OCI-LY1 (cell line): Measurements from ENCODE around the gene CUX1.
"Not testable (repeated sequence)": the region's sequence is repeated elsewhere in the genome, so short reads cannot be mapped to it uniquely, and the experiment has no call there.

Experiments used
- H2AFZ ChIP-seq: fragments of 200-600 bp; sonication (generic), shearing (Covaris generic); 2 replicates; pipeline ENCODE4 v1.6.0; 2014; ENCODE audit warnings: antibody characterized with exemption, mild to moderate bottlenecking, low read length
- H3F3A ChIP-seq: fragments of 200-600 bp; sonication (generic), shearing (Covaris generic); 2 replicates; pipeline ENCODE4 v1.6.0; 2014; ENCODE audit warnings: mild to moderate bottlenecking, antibody characterized with exemption, low read length, moderate library complexity; ENCODE audit not compliant: insufficient read depth
- H3K27ac ChIP-seq: fragments of 200-600 bp; sonication (generic); 2 replicates; pipeline ENCODE4 v1.5.1; 2014; ENCODE audit warnings: low read length, mixed run types, mild to moderate bottlenecking, low read depth; ENCODE audit not compliant: poor library complexity, severe bottlenecking
- H3K27me3 ChIP-seq: fragments of 200-600 bp; sonication (generic); 2 replicates; pipeline ENCODE4 v1.6.0; 2014; ENCODE audit warnings: antibody characterized with exemption, mild to moderate bottlenecking, low read length, moderate library complexity; ENCODE audit not compliant: insufficient read depth
- H3K36me3 ChIP-seq: fragments of 200-600 bp; sonication (generic); 2 replicates; pipeline ENCODE4 v1.6.1; 2014; ENCODE audit warnings: mild to moderate bottlenecking, antibody characterized with exemption, low read length, moderate library complexity, mixed read lengths; ENCODE audit not compliant: insufficient read depth
- H3K4me1 ChIP-seq: fragments of 200-600 bp; sonication (generic); 2 replicates; pipeline ENCODE4 v1.5.1; 2014; ENCODE audit warnings: mild to moderate bottlenecking, low read length, moderate library complexity; ENCODE audit not compliant: insufficient read depth, severe bottlenecking
- H3K4me2 ChIP-seq: fragments of 200-600 bp; sonication (generic), shearing (Covaris generic); 2 replicates; pipeline ENCODE4 v1.6.1; 2014; ENCODE audit warnings: low read length
- H3K4me3 ChIP-seq: fragments of 200-600 bp; sonication (generic); 2 replicates; pipeline ENCODE4 v1.5.1; 2014; ENCODE audit warnings: low read length, low read depth, mild to moderate bottlenecking, mixed read lengths; ENCODE audit not compliant: poor library complexity, severe bottlenecking
- H3K79me2 ChIP-seq: fragments of 200-600 bp; shearing (Covaris generic); 2 replicates; pipeline ENCODE4 v1.6.1; 2016; ENCODE audit warnings: mixed run types, low read length, mixed read lengths; ENCODE audit not compliant: insufficient read depth
- H3K9ac ChIP-seq: fragments of 200-600 bp; sonication (generic), shearing (Covaris generic); 2 replicates; pipeline ENCODE4 v1.6.1; 2014; ENCODE audit warnings: mild to moderate bottlenecking, low read length, mixed read lengths
- H3K9me2 ChIP-seq: fragments of 200-600 bp; sonication (generic), shearing (Covaris generic); 2 replicates; pipeline ENCODE4 v1.6.1; 2014; ENCODE audit warnings: low read depth, mild to moderate bottlenecking, low read length, mixed read lengths
- H3K9me3 ChIP-seq: fragments of 200-600 bp; shearing (Covaris generic); 2 replicates; pipeline ENCODE4 v1.6.1; 2014; ENCODE audit warnings: low read length, mixed read lengths
- H4K20me1 ChIP-seq: fragments of 200-600 bp; sonication (generic), shearing (Covaris generic); 2 replicates; pipeline ENCODE4 v1.6.0; 2016; ENCODE audit warnings: mild to moderate bottlenecking, low read length; ENCODE audit not compliant: insufficient read depth
- EZH2 ChIP-seq: fragments of 200-600 bp; sonication (generic), shearing (Covaris generic); IDR thresholded peaks from 2 replicates; pipeline ENCODE4 v1.8.0; 2017; ENCODE audit warnings: borderline replicate concordance, mixed run types, mild to moderate bottlenecking, antibody characterized with exemption, low read length, moderate library complexity, mixed read lengths
- TF ChIP-seq, protein P1 (sequence below): fragments of 200-600 bp; sonication (generic), shearing (Covaris generic); IDR thresholded peaks from 2 replicates; pipeline ENCODE4 v1.5.1; 2017; ENCODE audit warnings: mild to moderate bottlenecking, antibody characterized with exemption, low read length, moderate library complexity, mixed read lengths

Gene CUX1

DNA sequence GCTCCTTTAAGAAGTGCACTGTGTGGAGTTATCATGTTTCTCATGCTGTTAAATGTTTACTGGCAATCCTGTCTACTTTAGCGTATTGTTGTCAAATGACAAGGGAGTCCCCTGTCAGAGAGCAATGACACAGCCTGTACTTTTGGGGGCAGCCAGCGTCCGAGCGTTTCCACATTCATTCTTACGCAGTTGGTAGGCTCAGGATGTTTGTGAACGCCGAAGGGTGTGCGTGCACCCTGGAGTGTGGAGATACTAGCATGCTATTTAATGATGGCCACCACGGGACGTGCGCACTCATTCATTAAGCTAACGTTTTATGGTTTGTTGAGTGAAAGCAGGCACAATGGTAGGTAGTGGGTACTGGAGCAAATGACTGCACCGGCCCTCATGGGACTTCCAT, 48.0 kb downstream of the CUX1 start:
- Histone ChIP-seq H3K4me3 (peak overlapping the region; percentile 27), H3K4me2 (peak overlapping the region; percentile 50), H3K27ac (peak overlapping the region; percentile 96), H3K9ac (peak overlapping the region; percentile 54), H3K9me2 (no peaks in the 10 kb centered on the region), H3K9me3 (no peaks in the 10 kb centered on the region), H3K4me1 (peaks cover 100% of the 10 kb centered on the region), H3K27me3 (no peaks in the 10 kb centered on the region), H2AFZ (no peak overlapping the region), H3K36me3 (peaks cover 18% of the 10 kb centered on the region; the same call in 1 of the 2 replicates), H3K79me2 (peaks cover 37% of the 10 kb centered on the region), H4K20me1 (no peaks in the 10 kb centered on the region), H3F3A (peaks cover 28% of the 10 kb centered on the region)
- TF ChIP-seq EZH2, result no peak
- TF ChIP-seq, protein P1, sequence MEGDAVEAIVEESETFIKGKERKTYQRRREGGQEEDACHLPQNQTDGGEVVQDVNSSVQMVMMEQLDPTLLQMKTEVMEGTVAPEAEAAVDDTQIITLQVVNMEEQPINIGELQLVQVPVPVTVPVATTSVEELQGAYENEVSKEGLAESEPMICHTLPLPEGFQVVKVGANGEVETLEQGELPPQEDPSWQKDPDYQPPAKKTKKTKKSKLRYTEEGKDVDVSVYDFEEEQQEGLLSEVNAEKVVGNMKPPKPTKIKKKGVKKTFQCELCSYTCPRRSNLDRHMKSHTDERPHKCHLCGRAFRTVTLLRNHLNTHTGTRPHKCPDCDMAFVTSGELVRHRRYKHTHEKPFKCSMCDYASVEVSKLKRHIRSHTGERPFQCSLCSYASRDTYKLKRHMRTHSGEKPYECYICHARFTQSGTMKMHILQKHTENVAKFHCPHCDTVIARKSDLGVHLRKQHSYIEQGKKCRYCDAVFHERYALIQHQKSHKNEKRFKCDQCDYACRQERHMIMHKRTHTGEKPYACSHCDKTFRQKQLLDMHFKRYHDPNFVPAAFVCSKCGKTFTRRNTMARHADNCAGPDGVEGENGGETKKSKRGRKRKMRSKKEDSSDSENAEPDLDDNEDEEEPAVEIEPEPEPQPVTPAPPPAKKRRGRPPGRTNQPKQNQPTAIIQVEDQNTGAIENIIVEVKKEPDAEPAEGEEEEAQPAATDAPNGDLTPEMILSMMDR, result peak; percentile 31; the same call in 1 of the 2 replicates

DNA sequence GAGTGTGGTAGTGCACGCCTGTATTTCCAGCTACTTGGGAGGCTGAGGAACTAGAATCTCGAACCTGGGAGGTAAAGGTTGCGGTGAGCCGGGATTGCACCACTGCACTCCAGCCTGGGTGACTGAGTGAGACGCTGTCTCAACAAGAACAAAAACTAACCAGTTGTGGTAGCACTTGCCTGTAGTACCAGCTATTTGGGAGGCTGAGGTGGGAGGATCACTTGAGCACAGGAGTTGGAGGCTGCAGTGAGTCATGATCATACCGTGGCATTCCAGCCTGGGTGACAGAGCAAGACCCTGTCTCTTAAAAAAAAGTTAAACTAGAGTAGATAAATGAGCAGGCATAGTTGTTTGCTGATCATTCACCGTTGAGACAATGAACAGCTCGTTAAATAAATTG, 48.9 kb downstream of the CUX1 start:
- H3K36me3 ChIP-seq, result peaks cover 18% of the 10 kb centered on the region; the same call in 1 of the 2 replicates
- H3K9me2 ChIP-seq, result no peaks in the 10 kb centered on the region
- no peak overlapping the region for H2AFZ ChIP-seq
- H3K79me2 ChIP-seq, result peaks cover 45% of the 10 kb centered on the region
- peaks cover 30% of the 10 kb centered on the region for H3F3A ChIP-seq
- no peaks in the 10 kb centered on the region for H3K27me3 ChIP-seq
- no peaks in the 10 kb centered on the region for H3K9me3 ChIP-seq
- H3K4me2 ChIP-seq, result peak overlapping the region; percentile 64
- no peak for TF ChIP-seq EZH2
- TF ChIP-seq, protein P1, result no peak
- peak overlapping the region; percentile 54; the same call in 1 of the 2 replicates for H3K9ac ChIP-seq
- H3K4me3 ChIP-seq, result no peak overlapping the region
- H3K4me1 ChIP-seq, result peaks cover 100% of the 10 kb centered on the region
- H4K20me1 ChIP-seq, result no peaks in the 10 kb centered on the region
- peak overlapping the region; percentile 96 for H3K27ac ChIP-seq

DNA sequence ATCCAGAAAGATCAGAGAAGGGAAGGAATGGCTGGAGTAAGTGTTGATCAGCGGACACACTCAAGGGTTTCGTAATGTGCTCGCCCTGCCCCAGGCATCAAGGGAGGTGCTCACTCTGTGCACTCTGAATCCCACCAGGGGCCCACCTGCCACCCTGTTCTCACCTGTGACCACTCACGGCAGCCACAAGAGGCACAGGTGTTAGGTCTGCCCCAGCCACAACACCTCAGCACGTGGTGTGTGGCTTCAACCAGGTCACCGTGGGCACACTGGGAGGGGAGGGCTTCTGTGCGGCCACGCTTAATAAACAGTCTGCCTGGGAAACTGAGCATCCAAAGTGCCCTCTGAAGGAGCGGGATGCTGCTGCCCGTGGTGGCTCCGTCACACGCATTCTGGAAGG, 49.8 kb downstream of the CUX1 start:
- Histone ChIP-seq H3K27ac (peak overlapping the region; percentile 96), H3K79me2 (peaks cover 51% of the 10 kb centered on the region)

DNA sequence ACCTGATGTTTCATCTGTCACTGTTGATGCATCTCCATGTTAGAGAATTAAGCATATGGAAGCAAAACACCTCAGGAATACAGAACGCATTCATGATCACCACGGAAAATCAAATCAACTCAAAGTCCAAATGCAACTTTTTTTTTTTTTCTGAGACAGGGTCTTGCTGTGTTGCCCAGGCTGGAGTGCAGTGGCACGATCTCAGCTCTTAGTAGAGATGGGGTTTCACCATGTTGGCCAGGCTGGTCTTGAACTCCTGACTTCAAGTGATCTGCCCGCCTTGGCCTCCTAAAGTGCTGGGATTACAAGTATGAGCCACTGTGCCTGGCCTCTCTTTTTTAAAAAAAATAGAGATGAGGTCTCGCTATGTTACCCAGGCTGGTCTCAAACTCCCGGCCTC, 50.3 kb downstream of the CUX1 start:
- Histone ChIP-seq H3F3A (peaks cover 30% of the 10 kb centered on the region), H3K4me1 (peaks cover 100% of the 10 kb centered on the region), H3K4me3 (peak overlapping the region; percentile 1), H3K4me2 (peak overlapping the region; percentile 64), H3K27ac (peak overlapping the region; percentile 96), H3K36me3 (peaks cover 18% of the 10 kb centered on the region; the same call in 1 of the 2 replicates), H3K9ac (peak overlapping the region; percentile 69), H3K79me2 (peaks cover 51% of the 10 kb centered on the region)
- not testable (repeated sequence) for H3K27me3 ChIP-seq, H2AFZ ChIP-seq, H3K9me3 ChIP-seq, H4K20me1 ChIP-seq, H3K9me2 ChIP-seq

More for the DNA sequence above, 49.8 kb downstream of the CUX1 start:
- H3K4me3 ChIP-seq, result peak overlapping the region; percentile 1
- TF ChIP-seq, protein P1, result peak; percentile 21; the same call in 1 of the 2 replicates
- TF ChIP-seq EZH2, result no peak
- peaks cover 18% of the 10 kb centered on the region; the same call in 1 of the 2 replicates for H3K36me3 ChIP-seq
- no peaks in the 10 kb centered on the region for H4K20me1 ChIP-seq
- no peaks in the 10 kb centered on the region for H3K9me3 ChIP-seq
- H3F3A ChIP-seq, result peaks cover 30% of the 10 kb centered on the region
- peaks cover 100% of the 10 kb centered on the region for H3K4me1 ChIP-seq
- H3K9ac ChIP-seq, result peak overlapping the region; percentile 69
- H3K9me2 ChIP-seq, result no peaks in the 10 kb centered on the region
- peak overlapping the region; percentile 64 for H3K4me2 ChIP-seq
- no peaks in the 10 kb centered on the region for H3K27me3 ChIP-seq
- no peak overlapping the region for H2AFZ ChIP-seq
